Superior temporal gyrus (tissue), 1 donor: Measurements from ENCODE around the gene PRR5.

Experiments used
- DNase-seq: peaks from one replicate; pipeline ENCODE4 v3.0.0-alpha.2; 2016; ENCODE audit errors: extremely low spot score

The PRR5 gene

GRCh38 chr22:44755417-44755816 lies 53.4 kb downstream of the PRR5 start:
- no peak for DNase-seq

DNA sequence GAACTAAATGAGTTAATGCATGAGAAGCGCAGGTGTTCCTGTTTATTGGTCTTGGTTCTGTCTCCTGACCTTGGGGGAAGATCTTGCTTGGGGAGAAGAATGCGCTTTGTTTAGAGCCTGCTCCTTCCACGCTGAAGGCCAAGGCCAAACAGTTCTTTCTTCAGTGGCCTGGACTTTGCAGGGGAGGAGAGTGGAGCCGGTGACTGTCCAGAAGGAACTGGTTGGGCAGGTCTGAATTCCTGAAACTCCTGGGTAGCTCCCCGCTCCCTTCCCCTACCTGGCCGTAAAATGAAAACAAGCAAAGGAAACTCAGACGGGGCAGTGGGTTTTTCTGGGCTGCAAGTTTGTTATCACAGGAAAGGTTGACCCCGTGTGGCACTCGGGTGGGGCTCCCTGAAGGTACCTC lies 54.0 kb downstream of the PRR5 start:
- no peak for DNase-seq

DNA sequence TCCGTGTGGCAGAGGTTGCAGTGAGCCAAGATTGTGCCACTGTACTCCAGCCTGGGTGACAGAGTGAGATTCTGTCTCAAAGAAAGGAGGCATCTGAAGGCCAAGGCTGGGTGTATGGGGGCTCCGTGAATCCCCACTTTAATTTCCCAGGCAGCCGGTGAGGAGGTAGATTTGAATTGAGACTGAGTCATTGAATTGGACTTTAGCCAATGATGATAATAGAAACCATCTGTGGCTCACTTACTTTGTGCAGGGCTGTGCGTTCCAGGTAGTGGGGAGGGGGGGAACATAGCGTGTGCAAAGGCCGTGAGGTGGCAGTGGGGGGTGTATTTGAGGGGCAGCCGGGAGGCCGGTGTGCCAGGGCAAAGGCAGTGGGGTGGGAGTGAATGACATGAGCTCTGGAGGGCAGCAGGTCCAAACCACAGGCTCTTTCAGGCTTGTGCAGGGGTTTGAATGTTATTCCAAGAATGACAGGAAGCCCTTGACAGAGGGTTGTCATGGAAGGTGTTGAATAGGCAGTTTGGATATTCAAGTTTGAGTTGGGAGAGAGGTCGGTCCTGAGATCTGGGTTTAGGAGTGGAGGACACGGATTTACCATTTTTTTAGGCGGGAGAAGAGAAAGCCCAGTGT lies 56.5 kb downstream of the PRR5 start:
- peak; percentile 23 for DNase-seq

- DNase-seq, result no peak
These were observed 57.0 kb downstream of the PRR5 start for GRCh38 chr22:44759001-44759400.

DNA sequence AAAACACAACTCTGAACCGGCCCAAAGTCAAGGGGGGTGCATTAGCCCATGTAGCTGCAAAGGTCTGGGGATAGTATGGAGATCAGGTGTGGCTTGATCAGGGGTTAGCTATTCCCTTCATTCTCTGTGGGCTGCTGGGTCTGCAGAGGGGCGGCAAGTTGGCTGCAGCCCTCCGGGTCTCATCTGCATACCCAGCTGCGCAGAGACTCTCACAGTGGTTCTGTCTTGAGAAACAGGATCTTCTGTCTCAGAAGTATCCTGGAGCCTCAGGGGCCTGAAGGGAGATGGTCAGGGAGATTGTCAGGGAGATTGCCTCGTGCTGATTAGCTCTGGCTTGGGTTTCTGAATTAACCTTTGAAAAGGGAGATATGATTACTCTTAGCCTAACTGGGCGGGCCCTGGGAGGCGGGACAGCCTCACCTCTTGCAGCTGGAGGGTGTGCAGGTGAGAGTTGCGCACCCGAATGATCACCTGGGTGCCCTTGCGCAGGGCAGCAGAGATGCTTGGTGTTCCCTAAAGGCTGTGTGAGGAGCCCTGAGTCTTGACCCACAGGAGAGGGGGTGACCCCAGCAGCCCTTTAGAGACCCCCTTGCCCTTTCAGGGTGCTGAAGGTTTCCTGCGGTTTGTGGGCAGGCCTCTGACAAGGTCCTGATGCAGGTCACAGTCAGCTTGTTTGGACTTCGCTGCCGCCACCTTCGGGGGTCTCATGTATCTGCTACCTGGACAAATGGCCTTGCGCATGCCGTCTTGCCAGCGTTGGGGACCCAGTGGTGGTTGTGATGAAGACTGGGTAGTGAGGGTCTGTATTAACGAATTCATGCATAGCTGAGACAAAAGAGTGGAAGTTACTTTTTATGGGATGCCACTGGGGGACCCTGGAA lies 57.7 kb downstream of the PRR5 start:
- no peak for DNase-seq

GRCh38 chr22:44760476-44760875 lies 58.5 kb downstream of the PRR5 start:
- no peak for DNase-seq

DNA sequence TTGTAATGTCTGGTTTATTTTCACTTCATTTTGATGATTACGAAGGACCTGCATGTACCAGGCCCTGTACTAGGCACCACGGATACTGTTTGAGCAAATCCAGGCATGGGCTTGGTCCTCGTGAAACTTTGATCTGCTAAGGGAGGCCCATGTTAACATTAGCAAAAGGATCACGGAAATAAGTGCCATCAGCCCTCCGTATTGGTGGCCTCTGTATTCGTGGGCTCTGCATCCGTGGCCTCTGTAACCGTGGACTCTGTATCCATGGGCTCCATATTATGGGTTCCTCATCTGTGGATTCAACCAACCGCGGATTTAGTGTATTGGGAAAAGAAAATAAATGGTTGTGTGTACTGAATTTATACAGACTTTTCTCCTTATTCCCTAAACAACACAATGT lies 59.0 kb downstream of the PRR5 start:
- no peak for DNase-seq

GRCh38 chr22:44764373-44764772 lies 62.4 kb downstream of the PRR5 start:
- no peak for DNase-seq

DNA sequence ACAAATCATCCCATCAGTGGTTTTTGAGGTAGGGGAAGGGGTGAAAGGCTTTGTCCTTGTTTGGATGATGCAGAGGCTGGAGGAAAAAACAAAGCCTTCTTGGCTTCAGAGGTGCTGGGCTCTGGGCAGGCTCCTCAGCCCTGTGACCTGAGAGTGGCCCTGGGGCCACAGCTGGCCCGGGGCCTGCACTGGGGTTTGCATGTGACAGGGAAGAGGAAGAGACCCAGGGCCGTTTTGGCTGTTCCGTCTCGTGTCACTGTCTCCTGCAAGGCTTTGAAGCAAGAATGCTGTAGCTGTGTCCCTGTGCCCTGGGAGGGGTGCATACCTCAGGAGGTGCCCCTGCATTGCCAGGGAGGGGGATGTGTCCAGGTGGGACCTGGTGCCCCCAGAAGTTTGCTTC lies 63.0 kb downstream of the PRR5 start:
- DNase-seq, result no peak

- no peak for DNase-seq
These were observed 63.7 kb downstream of the PRR5 start for GRCh38 chr22:44765571-44766285.

DNA sequence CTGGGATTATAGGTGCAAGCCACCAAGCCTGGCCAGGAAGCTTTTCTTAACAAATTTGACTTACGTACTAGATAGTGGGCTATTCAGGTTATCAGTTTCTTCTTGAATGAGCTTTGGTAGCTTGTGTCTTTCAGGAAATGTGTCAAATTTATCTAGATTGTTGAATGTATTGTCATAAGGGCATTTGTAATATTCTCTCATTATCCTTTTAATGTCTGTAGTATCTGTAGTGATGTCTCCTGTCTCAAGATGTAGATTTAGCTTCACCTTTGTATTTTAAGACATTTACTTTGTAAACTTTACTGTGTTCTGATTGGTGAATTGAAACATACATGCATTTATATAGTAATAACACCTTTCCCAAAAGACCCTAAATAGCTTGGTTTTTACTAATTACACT lies 71.1 kb downstream of the PRR5 start:
- no peak for DNase-seq

- DNase-seq, result no peak
These were observed 73.9 kb downstream of the PRR5 start for GRCh38 chr22:44775862-44776261.

- no peak for DNase-seq
These were observed 74.8 kb downstream of the PRR5 start for GRCh38 chr22:44776605-44777363.

DNA sequence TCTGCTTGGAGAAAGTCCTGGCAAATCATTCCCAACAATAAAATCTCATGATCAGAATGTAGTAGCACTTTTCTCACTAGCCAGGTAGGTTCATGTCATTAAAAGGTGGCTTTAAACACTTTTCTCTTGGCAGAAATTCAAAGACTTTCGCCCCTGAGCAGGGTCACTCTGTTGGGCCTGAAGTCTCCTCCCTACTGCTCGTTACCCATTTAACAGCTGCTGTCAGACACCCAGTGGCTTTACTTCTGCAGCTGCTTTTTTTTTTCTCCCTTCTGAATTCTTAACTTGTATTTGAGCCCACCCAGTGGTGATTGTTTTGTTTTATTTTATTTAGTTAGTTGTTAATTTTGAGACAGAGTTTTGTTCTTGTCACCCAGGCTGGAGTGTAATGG lies 75.4 kb downstream of the PRR5 start:
- no peak for DNase-seq

GRCh38 chr22:44780876-44781449 lies 79.0 kb downstream of the PRR5 start:
- DNase-seq, result no peak

- no peak for DNase-seq
These were observed 80.5 kb downstream of the PRR5 start for GRCh38 chr22:44782363-44782963.

DNA sequence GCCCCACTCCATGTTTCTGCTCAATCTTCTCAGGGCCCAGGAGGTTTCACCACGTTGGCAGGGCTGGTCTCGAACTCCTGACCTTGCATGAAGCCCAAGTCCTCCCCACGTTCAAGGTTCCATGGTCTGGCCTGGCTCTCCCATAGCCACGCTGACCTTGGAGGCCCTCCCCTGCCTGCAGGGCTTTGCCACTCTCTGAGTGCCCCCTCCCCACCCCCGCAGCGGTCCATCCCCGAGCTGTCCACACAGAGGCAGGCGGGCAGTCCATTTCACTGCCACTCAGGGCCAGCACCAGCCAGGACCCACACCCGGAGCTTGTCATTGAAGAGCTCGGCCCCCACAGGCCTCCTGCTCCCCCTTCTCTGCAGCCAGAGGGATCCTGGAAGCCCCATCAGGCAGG lies 81.1 kb downstream of the PRR5 start:
- DNase-seq, result no peak

DNA sequence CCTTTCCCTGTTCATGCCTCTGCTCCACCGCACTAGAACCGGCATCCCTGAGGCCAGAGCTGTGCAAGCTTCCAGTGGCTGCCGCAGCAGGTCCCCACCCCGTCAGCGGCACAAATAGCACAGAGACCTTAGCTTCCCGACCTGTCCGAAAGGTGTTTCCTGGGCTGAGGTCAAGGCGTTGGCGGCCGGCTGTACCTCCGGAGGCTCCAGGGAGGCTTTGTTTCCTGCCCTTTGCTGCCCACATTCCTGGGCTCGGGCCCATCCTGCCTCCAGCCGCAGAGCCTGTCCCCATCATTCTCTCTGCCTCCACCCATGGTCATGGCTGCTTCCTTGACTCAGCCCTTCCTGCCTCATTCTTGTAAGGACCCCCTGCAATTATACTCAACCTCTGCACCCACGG lies 81.6 kb downstream of the PRR5 start:
- DNase-seq, result no peak

GRCh38 chr22:44786136-44786535 lies 84.1 kb downstream of the PRR5 start:
- DNase-seq, result no peak

- DNase-seq, result no peak
These were observed 84.6 kb downstream of the PRR5 start for GRCh38 chr22:44786610-44787009.
